CD4-positive, alpha-beta T cell treated with Interleukin-1 beta for 1 hour (primary cell): Measurements from ENCODE around the gene SLC6A11.

Source experiments
- DNase-seq, 2 donors: peaks; one replicate each; pipeline ENCODE4 v3.0.0-alpha.2; 2020 to 2022

Gene SLC6A11

DNA sequence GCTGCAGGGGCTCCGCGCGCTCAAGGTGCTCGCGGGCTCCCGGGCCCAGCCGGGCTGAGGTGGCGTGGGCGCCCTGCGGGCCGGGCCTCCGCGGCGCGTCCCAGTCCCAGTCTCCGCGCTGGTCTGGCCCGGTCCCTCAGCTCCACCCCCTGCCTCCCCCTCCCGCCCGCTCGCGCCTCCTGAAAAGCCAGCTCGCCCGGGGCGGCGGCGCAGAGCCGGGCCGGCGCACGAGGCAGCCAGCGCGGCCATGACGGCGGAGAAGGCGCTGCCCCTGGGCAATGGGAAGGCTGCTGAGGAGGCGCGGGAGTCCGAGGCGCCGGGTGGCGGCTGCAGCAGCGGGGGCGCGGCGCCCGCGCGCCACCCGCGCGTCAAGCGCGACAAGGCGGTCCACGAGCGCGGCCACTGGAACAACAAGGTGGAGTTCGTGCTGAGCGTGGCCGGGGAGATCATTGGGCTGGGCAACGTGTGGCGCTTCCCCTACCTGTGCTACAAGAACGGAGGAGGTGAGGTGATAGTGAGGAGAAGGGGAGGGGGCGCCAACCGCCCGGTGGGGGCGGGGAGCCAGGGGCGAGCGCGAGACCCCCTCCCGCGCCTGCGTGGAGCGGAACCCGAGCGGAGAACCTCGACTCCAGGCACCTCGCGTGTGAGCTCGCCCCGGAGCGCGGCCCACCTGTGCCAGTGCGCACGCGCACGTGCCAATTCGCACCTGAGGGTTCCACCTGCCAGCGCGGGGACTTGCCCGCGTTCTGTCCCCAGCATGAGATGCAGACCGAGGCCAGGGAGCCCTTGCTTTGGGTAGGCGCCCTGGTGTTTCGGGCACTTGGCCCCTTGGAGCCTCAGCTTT lies at the start of gene SLC6A11:
Gene SLC6A11, plus strand, starts transcription at position 210 of the 844 bp plus-strand sequence. Its CDS starts 38 bp downstream, at position 248.
- DNase-seq: no peak

DNA sequence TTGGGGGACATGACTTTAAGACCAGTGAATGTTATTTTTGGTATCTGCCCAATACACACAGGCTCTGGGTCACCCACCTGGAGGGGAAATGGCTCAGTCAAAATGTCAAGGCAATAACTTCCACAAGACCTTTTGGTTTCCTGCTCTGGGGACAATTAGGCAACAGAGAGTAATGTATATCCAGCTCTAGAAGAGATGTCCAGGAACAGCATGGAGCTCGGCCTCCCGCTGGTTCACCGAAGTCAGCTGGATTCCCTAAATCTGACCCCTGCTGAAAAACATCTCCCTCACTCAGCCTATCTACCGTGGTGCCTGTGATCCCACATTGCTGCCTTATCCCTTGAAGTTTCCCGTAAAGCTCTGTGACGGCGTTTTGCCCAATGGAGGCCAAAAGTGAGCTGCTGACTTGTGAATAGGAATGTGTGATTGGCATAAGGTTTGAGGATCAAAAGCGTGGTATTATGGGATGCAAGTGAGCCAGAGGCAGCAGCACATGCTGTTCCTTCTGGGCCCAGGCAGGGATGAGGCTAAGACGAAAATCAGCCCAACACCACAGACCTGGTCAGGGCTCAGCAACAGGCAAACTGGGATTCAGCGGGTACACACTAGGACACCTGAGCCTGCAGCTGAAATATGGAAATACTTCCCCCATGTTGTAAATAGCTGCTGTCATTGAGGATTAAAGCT lies 47.2 kb upstream of the SLC6A11 start:
- no peak for DNase-seq

- no peak for DNase-seq
These were observed 45.5 kb upstream of the SLC6A11 start for GRCh38 chr3:10770547-10770946.

- DNase-seq: no peak
These were observed 45.0 kb upstream of the SLC6A11 start for GRCh38 chr3:10770981-10771380.

DNA sequence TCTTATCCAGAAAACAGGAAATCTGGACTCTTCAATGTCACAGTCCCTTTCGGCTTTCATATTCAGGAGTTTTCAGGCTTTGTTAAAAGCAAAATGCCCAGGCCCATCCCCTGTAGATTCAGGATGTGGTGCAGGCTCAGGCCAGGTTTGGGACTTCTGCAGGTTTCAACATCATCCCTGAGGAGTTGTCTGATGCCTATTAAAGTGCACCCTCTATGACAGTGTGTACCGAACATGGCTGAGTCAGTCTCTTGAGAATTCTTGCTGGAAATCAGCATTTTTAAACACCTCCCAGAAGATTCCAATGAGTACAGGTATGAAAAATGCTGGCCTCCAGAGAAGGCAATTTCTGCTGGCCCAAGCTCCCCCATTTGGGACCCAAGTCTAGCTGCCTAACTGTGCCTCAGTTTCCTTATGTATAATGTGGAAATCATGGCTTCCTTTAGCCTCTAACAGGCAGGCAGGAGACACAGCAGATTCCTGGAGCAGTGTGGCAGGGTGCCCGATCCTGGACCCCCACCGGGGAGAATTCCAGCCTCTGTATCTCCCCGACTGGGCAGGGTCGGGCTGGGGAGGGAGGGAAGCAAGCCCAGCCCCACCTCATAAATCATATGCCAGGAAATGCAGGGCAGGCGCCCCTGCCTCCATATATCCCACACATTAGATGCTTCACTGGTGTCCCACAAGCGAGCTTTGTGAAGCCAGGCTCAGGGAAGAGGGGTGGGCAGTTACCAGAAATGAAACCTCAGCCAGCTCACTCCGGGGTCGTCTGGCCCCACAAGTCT lies 44.4 kb upstream of the SLC6A11 start:
- no peak for DNase-seq

- no peak for DNase-seq
These were observed 43.5 kb upstream of the SLC6A11 start for GRCh38 chr3:10772271-10773161.

- DNase-seq: no peak
These were observed 41.8 kb upstream of the SLC6A11 start for GRCh38 chr3:10774129-10774670.

DNA sequence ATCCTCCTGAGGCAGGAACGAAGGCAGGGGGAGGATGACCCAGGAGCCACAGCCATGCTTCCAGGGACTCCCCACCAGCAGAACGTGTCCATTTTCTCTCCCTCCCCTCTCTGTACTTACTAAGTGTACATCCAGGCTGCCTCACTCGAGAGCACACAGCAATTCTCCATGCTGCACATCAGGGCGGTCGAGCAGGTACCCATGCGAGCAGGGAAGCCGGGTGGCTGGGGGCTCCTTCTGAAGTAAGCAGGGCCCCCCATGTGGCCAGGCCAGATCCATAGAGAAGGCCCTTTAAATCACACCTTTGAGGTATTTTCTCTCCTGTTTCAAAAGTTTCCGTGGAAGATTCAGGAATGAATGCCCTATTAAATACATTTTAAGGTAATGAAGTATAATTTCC lies 41.2 kb upstream of the SLC6A11 start:
- DNase-seq: no peak

DNA sequence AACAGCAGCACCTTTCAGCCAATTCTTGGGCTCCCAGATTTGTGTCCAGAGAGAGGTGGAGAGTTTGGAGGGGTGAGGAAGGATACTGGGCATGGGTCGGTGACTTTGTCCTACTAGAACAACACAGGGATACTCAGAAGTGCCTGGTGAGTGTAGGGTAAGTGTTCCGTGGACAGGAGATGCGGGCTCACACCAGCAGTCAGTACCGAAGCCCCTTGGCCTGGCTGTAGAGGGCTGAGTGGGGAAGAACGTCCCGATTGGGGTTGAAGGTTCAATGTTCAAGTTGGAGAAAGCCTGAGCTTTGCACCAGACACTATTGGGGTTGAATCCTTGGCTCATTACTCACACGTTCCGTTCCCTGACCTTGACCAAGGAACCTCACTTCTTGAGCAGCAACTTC lies 40.8 kb upstream of the SLC6A11 start:
- no peak for DNase-seq

DNA sequence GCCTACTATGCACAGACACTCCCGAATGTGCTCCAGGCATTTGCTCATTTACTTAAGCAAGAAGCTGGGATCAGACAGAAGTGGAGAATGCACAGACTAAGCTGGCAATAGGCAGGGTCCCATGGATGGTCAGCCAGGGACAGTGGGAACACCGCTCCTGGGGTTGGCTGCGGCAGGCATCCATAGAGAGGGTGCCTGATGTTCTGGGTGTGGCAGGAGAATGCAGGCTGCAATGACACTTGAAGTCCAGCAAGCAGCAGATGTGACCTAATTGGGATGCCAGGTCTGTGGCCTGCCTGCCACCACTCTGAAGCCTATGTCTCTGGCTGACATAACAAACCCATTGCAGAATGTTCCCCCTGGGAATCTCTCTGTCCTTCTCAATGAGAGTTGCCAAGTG lies 40.2 kb upstream of the SLC6A11 start:
- no peak for DNase-seq

- no peak for DNase-seq
These were observed 38.4 kb upstream of the SLC6A11 start for GRCh38 chr3:10777627-10778026.

GRCh38 chr3:10778492-10779292 lies 37.3 kb upstream of the SLC6A11 start:
- no peak for DNase-seq

GRCh38 chr3:10779293-10779805 lies 36.7 kb upstream of the SLC6A11 start:
- no peak for DNase-seq

- no peak for DNase-seq
These were observed 35.8 kb upstream of the SLC6A11 start for GRCh38 chr3:10780243-10780642.

- DNase-seq: no peak
These were observed 35.1 kb upstream of the SLC6A11 start for GRCh38 chr3:10780922-10781321.

DNA sequence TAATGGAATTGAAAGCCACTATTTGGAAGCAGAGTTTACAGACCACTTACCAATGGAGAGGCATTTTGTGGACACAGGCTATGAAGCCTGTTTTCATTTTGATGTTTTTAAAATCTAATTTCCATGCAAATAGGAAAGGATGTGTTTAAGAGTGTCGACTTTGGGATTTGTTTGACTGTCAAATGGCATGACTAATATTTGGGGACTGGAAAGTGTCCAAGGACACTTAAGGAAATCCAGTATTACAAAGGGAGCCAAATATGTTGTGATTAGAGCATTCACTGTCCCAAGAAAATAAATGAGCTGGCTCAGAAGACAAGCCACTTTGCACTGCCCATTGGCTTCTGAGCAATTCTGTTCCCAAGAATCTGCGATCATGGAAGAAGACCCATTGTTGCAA lies 34.0 kb upstream of the SLC6A11 start:
- DNase-seq: no peak

DNA sequence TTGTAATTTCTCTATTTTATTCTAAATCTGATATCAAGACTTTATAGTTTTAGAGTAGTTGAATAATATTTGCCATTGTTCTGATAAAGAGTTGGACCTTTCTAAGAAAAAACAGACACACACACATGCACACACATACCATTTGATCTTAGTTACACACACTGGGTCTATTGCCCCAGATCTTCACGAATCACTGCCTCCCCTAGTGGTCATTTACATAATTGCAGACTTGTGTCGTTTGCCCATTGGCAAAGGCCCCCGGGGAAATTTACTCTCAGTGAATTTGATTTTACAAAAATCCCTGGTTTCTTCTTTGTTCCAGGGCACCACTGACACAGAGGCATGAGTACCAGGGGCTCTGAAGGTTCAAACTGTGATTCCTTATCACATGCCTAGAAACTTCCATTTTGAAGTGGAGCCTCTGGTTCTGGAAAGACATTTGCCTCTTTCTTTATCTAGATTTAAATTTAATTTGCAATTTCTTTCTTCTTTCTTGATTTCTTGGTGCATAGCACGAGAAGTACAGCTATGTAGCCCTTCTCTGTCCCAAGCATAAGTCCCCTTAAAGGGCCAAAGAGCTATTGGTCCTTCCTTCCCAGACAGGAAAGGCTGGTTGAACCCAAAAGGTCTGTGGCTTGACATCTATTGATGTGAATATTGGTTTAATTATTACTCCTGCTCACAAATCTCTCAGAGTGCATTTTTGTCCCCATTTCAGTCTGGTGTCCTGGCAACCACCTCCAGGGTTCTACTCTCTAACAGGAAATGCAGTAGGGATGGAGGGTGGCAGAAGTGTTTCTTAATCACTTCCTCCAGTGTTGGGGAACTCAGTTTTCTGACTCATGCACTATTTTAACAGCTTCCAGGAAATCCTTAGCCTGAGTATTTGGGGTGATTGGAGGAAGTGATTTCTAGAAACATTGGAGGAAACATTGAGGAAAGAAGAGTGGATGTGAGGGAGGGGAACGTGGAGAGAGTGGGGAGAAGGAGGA lies 32.4 kb upstream of the SLC6A11 start:
- peak in 1 of 2 donors; percentile 46 for DNase-seq

- no peak for DNase-seq
These were observed 29.4 kb upstream of the SLC6A11 start for GRCh38 chr3:10786640-10787039.

DNA sequence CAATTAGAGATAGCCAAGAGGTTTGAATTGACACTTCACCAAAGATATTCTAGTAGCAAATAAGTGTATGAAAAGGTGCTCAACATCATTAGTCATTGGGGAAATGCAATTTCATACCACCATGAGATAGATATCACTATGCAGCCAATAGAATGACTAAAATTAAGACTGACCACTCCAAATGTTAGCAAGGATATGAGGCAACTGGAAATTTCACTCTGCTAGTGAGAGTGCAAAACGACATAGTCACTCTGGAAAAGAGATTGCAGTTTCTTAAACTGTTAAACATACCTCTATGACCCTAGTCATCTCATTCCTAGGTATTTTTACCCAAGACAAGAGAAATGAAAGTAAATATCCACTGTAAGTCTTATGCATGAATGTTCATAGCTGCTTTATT lies 27.6 kb upstream of the SLC6A11 start:
- no peak for DNase-seq

- no peak for DNase-seq
These were observed 25.3 kb upstream of the SLC6A11 start for GRCh38 chr3:10790713-10791112.
